Measurements from ENCODE around the gene CPTP. TPM values are rescaled to one million over a fixed set of nuclear protein-coding genes. Genes with fewer than 3 reads are reported as not detected.

CPTP gene
- total and polyA plus RNA-seq, 2 donors (not counting 1 experiment from before 2014, with no cell fraction given), result 17.1 to 18.8 TPM

- no peak overlapping the region for H3K27ac Mint-ChIP-seq
- no peak for TF ChIP-seq CTCF (IDR thresholded peaks at IDR 0.05)
- no peak for TF ChIP-seq EZH2 (IDR thresholded peaks at IDR 0.05; ENCODE audit: borderline replicate concordance, insufficient read depth, low read depth, low read length, poor library complexity, severe bottlenecking)
- CTCF ChIA-PET, result no interaction called here
- Histone ChIP-seq H3K79me2 (ENCODE audit: control insufficient read depth, insufficient read depth, low read length) (peaks cover 17% of the 10 kb centered on the region), H3K9me3 (ENCODE audit: control extremely low read depth in 1 of 3, control insufficient read depth in 2 of 3, insufficient read depth in 1 of 3, low read length in 2 of 3) (no peaks in the 10 kb centered on the region), H3K27me3 (replicated peaks in 1 of 4; ENCODE audit: control extremely low read depth in 1 of 4, control insufficient read depth in 3 of 4, insufficient read depth in 4 of 4, low read length in 3 of 4) (no peaks in the 10 kb centered on the region), H3K9ac (ENCODE audit: low read length) (no peak overlapping the region), H3K4me1 (ENCODE audit: control insufficient read depth in 2 of 2, insufficient read depth in 2 of 2, low read length in 2 of 2) (peaks cover 15 to 19% of the 10 kb centered on the region in 2 donors), H3K4me3 (ENCODE audit: control extremely low read depth in 1 of 5, extremely low read depth in 1 of 5, insufficient read depth in 1 of 5, low read depth in 2 of 5, low read length in 4 of 5) (no peak overlapping the region), H3K27ac (ENCODE audit: low read length in 2 of 2) (no peak overlapping the region), H3K4me2 (replicated peaks; ENCODE audit: low read depth, low read length, poor library complexity, severe bottlenecking) (no peak overlapping the region), H4K20me1 (ENCODE audit: control insufficient read depth, insufficient read depth, low read length, poor library complexity, severe bottlenecking) (peaks cover 16% of the 10 kb centered on the region), H3K36me3 (replicated peaks in 1 of 2; ENCODE audit: control extremely low read depth in 1 of 2, control insufficient read depth in 1 of 2, extremely low read depth in 1 of 2, insufficient read depth in 2 of 2, low read length in 1 of 2) (peaks cover 0 to 39% of the 10 kb centered on the region in 2 experiments), H2AFZ (ENCODE audit: insufficient read depth, low read depth, low read length, poor library complexity, severe bottlenecking) (no peak overlapping the region)
- 93% methylated on average over 18 of the region's 22 CpGs for WGBS (ENCODE audit: insufficient coverage)
- H3K4me3 Mint-ChIP-seq, result no peak overlapping the region
- peaks cover 12% of the 10 kb centered on the region for H3K4me1 Mint-ChIP-seq
- DNase-seq, result no peak
- H3K27me3 Mint-ChIP-seq, result no peaks in the 10 kb centered on the region
- no peaks in the 10 kb centered on the region for H3K9me3 Mint-ChIP-seq (ENCODE audit: insufficient read depth)
- POLR2A ChIA-PET, result no interaction called here
- intact Hi-C loops (cut with micrococcal nuclease), result no loop called here
- ATAC-seq (ENCODE audit: low read depth), result no peak
These were observed 13.2 kb upstream of the CPTP start for GRCh38 chr1:1311107-1312104.
